ENCODE measurements around the gene DIS3L2. TPM values are rescaled to one million over a fixed set of nuclear protein-coding genes. Genes with fewer than 3 reads are reported as not detected.

The DIS3L2 gene
- total RNA-seq, 2 experiments from 2014 or later, result 40.2 to 43.4 TPM

GRCh38 chr2:232246245-232246644 lies 284.7 kb downstream of the DIS3L2 start:
- Mint-ChIP-seq H3K9me3 (no peaks in the 10 kb centered on the region), H3K27ac (no peak overlapping the region), H3K36me3 (ENCODE audit: low read depth) (no peaks in the 10 kb centered on the region), H3K4me3 (no peak overlapping the region), H3K4me1 (no peaks in the 10 kb centered on the region), H3K27me3 (no peaks in the 10 kb centered on the region)
- ChIA-PET POLR2A (no interaction called here), CTCF (no interaction called here)
- DNase-seq, result no peak

- no peaks in the 10 kb centered on the region for H3K9me3 Mint-ChIP-seq
- H3K27me3 Mint-ChIP-seq, result no peaks in the 10 kb centered on the region
- ChIA-PET CTCF (interaction anchor here (0.9 kb wide), 1 partner anchor 10 kb away, joined by 4 read pairs; no protein-coding TSS in a partner anchor), POLR2A (no interaction called here)
- no peak for DNase-seq
- no peaks in the 10 kb centered on the region for H3K4me1 Mint-ChIP-seq
- H3K4me3 Mint-ChIP-seq, result no peak overlapping the region
- no peak overlapping the region for H3K27ac Mint-ChIP-seq
- no peaks in the 10 kb centered on the region for H3K36me3 Mint-ChIP-seq (ENCODE audit: low read depth)
Observed at GRCh38 chr2:232249096-232249495, 287.6 kb downstream of the DIS3L2 start.

- H3K9me3 Mint-ChIP-seq, result no peaks in the 10 kb centered on the region
- ChIA-PET CTCF (no interaction called here), POLR2A (no interaction called here)
- no peaks in the 10 kb centered on the region for H3K4me1 Mint-ChIP-seq
- H3K36me3 Mint-ChIP-seq (ENCODE audit: low read depth), result no peaks in the 10 kb centered on the region
- H3K27ac Mint-ChIP-seq, result no peak overlapping the region
- no peak overlapping the region for H3K4me3 Mint-ChIP-seq
- no peaks in the 10 kb centered on the region for H3K27me3 Mint-ChIP-seq
- DNase-seq, result no peak
Observed at GRCh38 chr2:232250246-232251175, 289.0 kb downstream of the DIS3L2 start.

- H3K9me3 Mint-ChIP-seq, result no peaks in the 10 kb centered on the region
- POLR2A ChIA-PET, result no interaction called here
Observed at GRCh38 chr2:232255033-232255432, 293.5 kb downstream of the DIS3L2 start.

GRCh38 chr2:232260075-232260474 lies 298.6 kb downstream of the DIS3L2 start:
- Mint-ChIP-seq H3K4me3 (no peak overlapping the region), H3K4me1 (no peaks in the 10 kb centered on the region), H3K27me3 (no peaks in the 10 kb centered on the region), H3K27ac (no peak overlapping the region), H3K36me3 (ENCODE audit: low read depth) (peaks cover 22% of the 10 kb centered on the region), H3K9me3 (no peaks in the 10 kb centered on the region)
- ChIA-PET POLR2A (interaction anchor here (0.5 kb wide), 1 partner anchor 1201 kb away, joined by 5 read pairs; no protein-coding TSS in a partner anchor), CTCF (interaction anchor here (1.0 kb wide), 1 partner anchor 32 kb away, joined by 3 read pairs; no protein-coding TSS in a partner anchor)
- no peak for DNase-seq

More at GRCh38 chr2:232255033-232255432, 293.5 kb downstream of the DIS3L2 start:
- no peaks in the 10 kb centered on the region for H3K4me1 Mint-ChIP-seq
- CTCF ChIA-PET, result no interaction called here
- no peak for DNase-seq
- H3K27me3 Mint-ChIP-seq, result no peaks in the 10 kb centered on the region
- no peak overlapping the region for H3K27ac Mint-ChIP-seq
- no peak overlapping the region for H3K4me3 Mint-ChIP-seq
- H3K36me3 Mint-ChIP-seq (ENCODE audit: low read depth), result peaks cover 3% of the 10 kb centered on the region

GRCh38 chr2:232261776-232262175 lies 300.3 kb downstream of the DIS3L2 start:
- no peak overlapping the region for H3K4me3 Mint-ChIP-seq
- ChIA-PET CTCF (no interaction called here), POLR2A (no interaction called here)
- no peaks in the 10 kb centered on the region for H3K4me1 Mint-ChIP-seq
- DNase-seq, result no peak
- H3K9me3 Mint-ChIP-seq, result no peaks in the 10 kb centered on the region
- H3K27me3 Mint-ChIP-seq, result no peaks in the 10 kb centered on the region
- peaks cover 22% of the 10 kb centered on the region for H3K36me3 Mint-ChIP-seq (ENCODE audit: low read depth)
- H3K27ac Mint-ChIP-seq, result no peak overlapping the region

- CTCF ChIA-PET, result interaction anchor here (1.1 kb wide), 1 partner anchor 37 kb away, joined by 3 read pairs; no protein-coding TSS in a partner anchor
- POLR2A ChIA-PET, result no interaction called here
Observed at GRCh38 chr2:232263295-232263694, 301.8 kb downstream of the DIS3L2 start.

GRCh38 chr2:232264081-232264480 lies 302.6 kb downstream of the DIS3L2 start:
- peaks cover 19% of the 10 kb centered on the region for H3K36me3 Mint-ChIP-seq (ENCODE audit: low read depth)

More at GRCh38 chr2:232263295-232263694, 301.8 kb downstream of the DIS3L2 start:
- Mint-ChIP-seq H3K4me1 (no peaks in the 10 kb centered on the region), H3K27ac (no peak overlapping the region), H3K27me3 (no peaks in the 10 kb centered on the region), H3K36me3 (ENCODE audit: low read depth) (peaks cover 22% of the 10 kb centered on the region), H3K4me3 (no peak overlapping the region), H3K9me3 (no peaks in the 10 kb centered on the region)
- no peak for DNase-seq

GRCh38 chr2:232265329-232265728 lies 303.8 kb downstream of the DIS3L2 start:
- CTCF ChIA-PET, result interaction anchor here (1.2 kb wide), 1 partner anchor 50 kb away, joined by 3 read pairs; no protein-coding TSS in a partner anchor
- no peaks in the 10 kb centered on the region for H3K4me1 Mint-ChIP-seq

More at GRCh38 chr2:232264081-232264480, 302.6 kb downstream of the DIS3L2 start:
- ChIA-PET CTCF (no interaction called here), POLR2A (interaction anchor here (0.6 kb wide), 1 partner anchor 35 kb away, joined by 5 read pairs; no protein-coding TSS in a partner anchor)
- H3K27me3 Mint-ChIP-seq, result no peaks in the 10 kb centered on the region
- no peaks in the 10 kb centered on the region for H3K4me1 Mint-ChIP-seq
- no peak overlapping the region for H3K4me3 Mint-ChIP-seq
- H3K9me3 Mint-ChIP-seq, result no peaks in the 10 kb centered on the region
- no peak overlapping the region for H3K27ac Mint-ChIP-seq
- no peak for DNase-seq

GRCh38 chr2:232268636-232269165 lies 307.2 kb downstream of the DIS3L2 start:
- H3K4me1 Mint-ChIP-seq, result no peaks in the 10 kb centered on the region
- H3K9me3 Mint-ChIP-seq, result no peaks in the 10 kb centered on the region
- H3K4me3 Mint-ChIP-seq, result no peak overlapping the region
- ChIA-PET CTCF (interaction anchor here (1.3 to 1.8 kb wide), 3 partner anchors 10 to 343 kb away, joined by 3 to 5 read pairs (median 4); no protein-coding TSS in a partner anchor), POLR2A (interaction anchor here (0.6 kb wide), 1 partner anchor 14 kb away, joined by 3 read pairs; no protein-coding TSS in a partner anchor)
- no peaks in the 10 kb centered on the region for H3K27me3 Mint-ChIP-seq
- no peak overlapping the region for H3K27ac Mint-ChIP-seq
- peaks cover 5% of the 10 kb centered on the region for H3K36me3 Mint-ChIP-seq (ENCODE audit: low read depth)
- no peak for DNase-seq

More at GRCh38 chr2:232265329-232265728, 303.8 kb downstream of the DIS3L2 start:
- Mint-ChIP-seq H3K9me3 (no peaks in the 10 kb centered on the region), H3K4me3 (no peak overlapping the region), H3K27me3 (no peaks in the 10 kb centered on the region), H3K27ac (no peak overlapping the region), H3K36me3 (ENCODE audit: low read depth) (peaks cover 18% of the 10 kb centered on the region)
- POLR2A ChIA-PET, result no interaction called here
- DNase-seq, result no peak

- Mint-ChIP-seq H3K36me3 (ENCODE audit: low read depth) (no peaks in the 10 kb centered on the region), H3K9me3 (no peaks in the 10 kb centered on the region), H3K27ac (peak overlapping the region; percentile 51), H3K4me3 (no peak overlapping the region), H3K4me1 (no peaks in the 10 kb centered on the region), H3K27me3 (no peaks in the 10 kb centered on the region)
- ChIA-PET POLR2A (no interaction called here), CTCF (no interaction called here)
- no peak for DNase-seq
Observed at GRCh38 chr2:232269867-232270266, 308.4 kb downstream of the DIS3L2 start.

GRCh38 chr2:232273903-232274643 lies 312.6 kb downstream of the DIS3L2 start:
- ChIA-PET CTCF (no interaction called here), POLR2A (no interaction called here)
- DNase-seq, result no peak
- Mint-ChIP-seq H3K9me3 (no peaks in the 10 kb centered on the region), H3K27ac (no peak overlapping the region), H3K4me3 (no peak overlapping the region), H3K27me3 (no peaks in the 10 kb centered on the region), H3K36me3 (ENCODE audit: low read depth) (peaks cover 2% of the 10 kb centered on the region), H3K4me1 (no peaks in the 10 kb centered on the region)

All from activated CD4-positive, alpha-beta T cell treated with anti-CD3 and anti-CD28 coated beads, Interleukin-2, amount 10 ng/mL, durations not matched to agents 7 days and 5 days (primary cell).